Hematopoietic multipotent progenitor cell treated with erythropoietin and hydrocortisone succinate and interleukin-3 and kit ligand, for 15 days (in vitro differentiated cells): ENCODE results near the gene KICS2.
"Not testable (repeated sequence)": the region's sequence is repeated elsewhere in the genome, so short reads cannot be mapped to it uniquely, and the experiment has no call there.

Experiments
- DNase-seq: peaks from one replicate; pipeline ENCODE4 v3.0.0-alpha.2; 2015; ENCODE audit warnings: low spot score

KICS2 gene

DNA sequence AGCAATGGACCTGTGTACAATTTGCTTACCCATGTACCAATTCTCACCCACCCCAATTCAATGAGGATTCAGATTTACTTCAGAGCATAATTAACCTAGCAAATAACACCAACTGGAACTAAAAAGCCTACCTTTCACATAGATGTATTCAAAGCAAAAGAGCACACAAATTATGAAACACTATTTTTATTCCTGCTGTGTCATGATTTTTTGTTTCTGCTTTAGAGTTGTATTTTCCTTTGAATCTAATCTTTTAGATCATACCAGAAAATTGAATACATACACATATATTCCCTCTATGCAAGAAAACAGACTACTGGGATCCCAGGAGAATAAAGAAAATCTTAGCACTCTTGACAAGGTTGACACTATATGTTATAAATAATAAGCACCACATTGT is 5.9 kb downstream of the KICS2 start:
- DNase-seq: no peak

DNA sequence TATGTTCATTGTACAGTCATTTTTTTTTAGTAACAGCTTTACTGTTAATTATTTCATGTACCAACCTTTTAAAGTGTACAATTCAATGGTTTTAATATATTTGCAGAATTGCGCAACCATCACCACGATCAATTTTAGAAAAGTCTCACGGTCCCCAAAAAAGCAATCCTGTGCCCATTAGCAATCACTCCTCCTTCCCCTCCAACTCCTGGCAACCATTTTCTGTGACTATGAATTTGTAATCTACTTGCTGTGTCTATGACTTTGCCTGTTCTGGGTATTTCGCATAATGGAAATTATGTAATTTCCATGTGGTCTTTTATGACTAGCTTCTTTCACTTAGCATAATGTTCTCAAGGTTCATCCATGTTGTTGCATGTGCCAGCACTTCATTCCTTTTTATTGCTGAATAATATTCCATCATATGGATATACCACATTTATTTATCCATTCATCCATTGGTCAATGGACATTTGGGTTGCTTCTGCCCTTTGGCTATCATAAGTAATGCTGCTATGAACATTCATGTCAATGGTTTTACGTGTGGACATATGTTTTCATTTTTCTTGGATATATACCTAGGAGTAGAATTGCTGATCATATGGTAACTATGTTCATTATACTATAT is 9.9 kb downstream of the KICS2 start:
- DNase-seq: no peak

DNA sequence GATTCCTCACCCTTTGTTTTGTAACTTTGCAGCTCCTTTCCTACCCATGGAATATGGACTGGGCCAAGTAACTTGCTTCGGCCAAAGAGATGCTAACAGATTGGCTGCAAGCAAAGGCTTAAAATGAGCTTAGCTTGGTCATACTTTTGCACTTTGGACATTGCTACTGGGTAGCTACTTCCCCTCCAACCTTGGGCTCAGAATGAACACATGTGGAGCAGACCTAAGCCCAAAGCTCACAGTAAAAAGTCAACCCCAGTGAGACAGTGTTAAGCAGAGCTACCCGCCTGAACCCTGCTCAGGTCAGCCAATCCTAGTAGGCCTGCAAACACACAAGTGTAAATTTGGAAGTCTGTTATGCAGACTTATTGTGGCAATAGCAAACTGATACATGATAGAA is 14.6 kb downstream of the KICS2 start:
- no peak for DNase-seq

DNA sequence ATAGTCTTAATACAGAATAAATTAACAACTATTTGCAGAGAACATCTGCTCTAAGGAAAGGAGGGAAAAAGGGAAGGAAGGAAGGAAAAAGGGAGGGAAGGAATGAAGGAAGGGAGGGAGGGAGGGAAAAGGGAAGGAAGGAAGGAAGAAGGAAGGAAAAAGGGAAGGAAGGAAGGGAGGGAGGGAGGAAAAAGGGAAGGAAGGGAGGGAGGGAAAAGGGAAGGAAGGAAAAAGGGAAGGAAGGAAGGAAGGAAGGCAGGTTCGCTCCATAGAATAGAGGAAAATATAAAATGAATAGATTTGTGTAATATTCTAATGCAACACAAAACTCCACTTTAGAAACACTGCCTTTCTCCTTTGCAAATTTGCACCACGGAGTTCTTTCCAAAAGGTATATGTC is 16.6 kb downstream of the KICS2 start:
- no peak for DNase-seq

DNA sequence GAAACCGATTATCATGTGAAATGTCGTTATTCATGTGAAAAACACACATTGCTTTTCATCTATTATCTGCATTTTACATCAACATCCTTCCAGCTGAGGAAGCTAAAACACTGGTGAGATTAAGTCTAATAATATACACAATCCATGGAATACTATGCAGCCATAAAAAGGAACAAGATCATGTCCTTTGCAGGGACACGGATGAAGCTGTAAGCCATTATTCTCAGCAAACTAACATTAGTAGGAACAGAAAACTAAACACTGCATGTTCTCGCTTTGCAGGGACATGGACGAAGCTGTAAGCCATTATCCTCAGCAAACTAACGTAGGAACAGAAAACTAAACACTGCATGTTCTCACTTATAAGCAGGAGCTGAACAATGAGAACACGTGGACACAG is 18.3 kb downstream of the KICS2 start:
- no peak for DNase-seq

DNA sequence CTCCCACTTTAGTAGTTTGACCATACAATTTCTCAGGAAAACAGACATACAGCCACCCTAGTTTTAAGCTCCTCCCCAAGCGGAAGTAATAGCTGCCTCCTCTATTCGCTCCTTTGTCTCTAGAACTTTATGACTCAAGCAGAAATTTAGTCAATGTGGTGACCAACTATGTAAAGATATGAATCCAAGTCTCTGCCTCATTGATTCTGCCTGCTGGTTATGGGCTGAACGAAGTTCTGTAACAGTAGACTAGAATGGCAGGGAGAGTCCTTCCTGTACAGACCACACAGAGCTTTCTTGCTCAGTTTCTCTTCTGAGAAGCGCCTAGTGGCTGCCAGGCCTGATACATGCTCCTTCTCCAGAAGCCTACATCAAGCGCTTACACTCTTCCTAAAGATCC is 19.1 kb downstream of the KICS2 start:
- no peak for DNase-seq

DNA sequence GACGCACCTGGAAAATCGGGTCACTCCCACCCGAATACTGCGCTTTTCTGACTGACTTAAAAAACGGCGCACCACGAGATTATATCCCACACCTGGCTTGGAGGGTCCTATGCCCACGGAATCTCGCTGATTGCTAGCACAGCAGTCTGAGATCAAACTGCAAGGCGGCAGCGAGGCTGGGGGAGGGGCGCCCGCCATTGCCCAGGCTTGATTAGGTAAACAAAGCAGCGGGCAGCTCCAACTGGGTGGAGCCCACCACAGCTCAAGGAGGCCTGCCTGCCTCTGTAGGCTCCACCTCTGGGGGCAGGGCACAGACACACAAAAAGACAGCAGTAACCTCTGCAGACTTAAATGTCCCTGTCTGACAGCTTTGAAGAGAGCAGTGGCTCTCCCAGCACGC is 26.3 kb downstream of the KICS2 start:
- not testable (repeated sequence) for DNase-seq

DNA sequence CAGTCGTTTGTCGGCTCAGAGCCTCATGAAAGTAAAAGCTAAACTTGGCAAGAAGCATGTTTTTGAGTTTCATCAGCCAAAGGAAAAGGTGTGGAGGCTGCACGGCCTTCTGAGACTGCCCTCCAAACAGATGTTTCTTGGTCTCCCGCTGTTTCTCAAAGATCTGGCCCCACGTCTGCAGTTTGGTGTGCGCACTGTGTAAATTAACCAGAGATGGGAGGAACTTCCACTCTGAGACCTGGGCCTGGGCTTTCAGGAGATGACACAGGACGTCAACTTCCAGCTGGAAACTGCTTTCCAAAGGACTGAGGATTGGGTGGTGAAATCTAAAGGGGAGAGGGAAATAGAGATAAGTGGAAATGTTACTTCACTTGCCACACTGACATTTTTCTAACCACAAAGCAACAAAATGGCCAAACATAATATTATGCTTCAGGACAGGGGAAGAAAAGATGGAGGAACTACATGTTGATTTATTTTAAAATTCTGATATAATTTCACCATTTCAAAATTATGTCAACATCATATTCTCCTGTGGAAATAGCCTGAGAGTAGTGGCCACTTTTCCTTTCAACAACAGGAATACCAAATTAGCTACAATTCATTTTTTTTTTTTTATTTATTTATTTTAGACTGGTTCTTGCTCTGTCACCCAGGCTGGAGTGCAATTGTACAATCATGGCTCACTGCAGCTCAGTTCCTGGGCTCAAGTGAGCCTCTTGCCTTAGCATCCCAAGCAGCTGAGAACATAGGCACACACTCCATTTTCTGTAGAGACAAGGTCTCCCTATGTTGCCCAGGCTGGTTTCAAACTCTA is 27.6 kb downstream of the KICS2 start:
- no peak for DNase-seq

DNA sequence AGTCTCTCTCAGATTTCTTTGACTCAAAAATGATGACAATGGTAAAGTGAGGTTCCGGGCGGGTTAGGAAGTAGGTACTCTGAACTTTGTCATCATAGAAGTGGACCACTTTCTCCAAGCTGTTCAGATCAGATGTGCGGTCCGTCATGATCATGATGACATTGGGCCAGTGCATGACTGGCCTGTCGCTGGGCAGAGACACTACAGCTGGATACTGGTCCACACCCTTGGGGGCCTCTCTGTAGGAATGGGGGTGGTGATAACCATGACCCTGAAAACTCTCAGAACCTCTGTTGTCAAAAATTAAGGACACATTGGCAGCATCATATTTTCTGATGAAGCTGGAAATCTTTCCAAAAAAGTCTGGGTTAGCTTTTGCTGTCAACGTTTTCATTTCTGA is 28.2 kb downstream of the KICS2 start:
- DNase-seq: no peak

DNA sequence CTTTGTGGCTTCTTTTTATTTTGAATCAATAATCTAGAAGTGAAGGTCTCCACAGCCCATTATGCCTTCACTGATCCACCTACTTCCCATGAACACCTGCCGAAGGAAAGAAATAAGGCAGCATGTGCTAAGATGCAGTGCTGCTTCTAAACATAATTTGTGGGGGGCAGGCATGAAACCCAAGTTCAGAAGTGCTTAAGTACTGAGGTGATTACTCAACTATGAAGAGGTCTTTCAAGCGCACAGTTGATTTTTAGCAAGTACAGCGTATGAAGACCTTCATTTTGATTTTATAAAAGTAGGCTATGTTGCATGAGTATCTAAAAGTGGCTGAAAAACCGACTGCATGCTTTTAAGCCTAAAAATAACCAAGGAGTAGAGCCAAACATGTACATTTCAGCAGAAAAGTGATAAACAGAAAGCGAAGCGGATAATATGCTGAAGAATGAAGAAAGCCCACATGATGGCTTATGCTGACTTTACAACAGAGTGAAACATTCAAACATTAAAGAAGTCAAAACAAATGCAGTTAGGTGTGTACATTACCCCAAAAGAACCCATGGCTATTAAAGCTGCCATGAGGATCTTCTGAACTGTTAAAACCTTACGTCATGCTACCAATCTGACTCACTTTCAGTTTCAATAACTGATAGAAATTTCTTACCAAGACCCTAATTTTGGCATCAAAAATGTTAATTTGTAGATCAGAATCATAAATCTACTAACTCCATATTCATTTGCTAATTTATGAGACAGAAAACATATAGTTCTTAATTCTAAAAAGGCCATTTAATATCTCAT is 29.3 kb downstream of the KICS2 start:
- DNase-seq: no peak

DNA sequence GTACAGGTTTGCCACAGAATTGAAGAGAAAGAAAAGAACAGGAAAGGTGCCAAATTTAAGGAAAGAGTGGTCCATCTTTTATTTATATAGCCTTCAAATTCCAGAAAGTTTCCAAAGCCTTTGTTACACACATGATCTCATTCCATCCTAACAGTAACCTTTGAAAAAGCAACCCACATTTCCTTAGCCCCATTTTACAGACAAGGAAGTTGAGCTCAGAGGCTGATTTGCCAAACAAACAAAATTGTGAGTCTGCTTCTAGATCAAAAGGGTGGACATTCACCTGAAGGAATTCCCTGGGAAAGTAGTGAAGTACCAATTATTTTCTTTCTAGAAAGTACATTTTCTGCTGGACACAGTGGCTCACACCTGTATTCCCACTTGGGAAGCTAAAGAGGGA is 32.0 kb downstream of the KICS2 start:
- no peak for DNase-seq

DNA sequence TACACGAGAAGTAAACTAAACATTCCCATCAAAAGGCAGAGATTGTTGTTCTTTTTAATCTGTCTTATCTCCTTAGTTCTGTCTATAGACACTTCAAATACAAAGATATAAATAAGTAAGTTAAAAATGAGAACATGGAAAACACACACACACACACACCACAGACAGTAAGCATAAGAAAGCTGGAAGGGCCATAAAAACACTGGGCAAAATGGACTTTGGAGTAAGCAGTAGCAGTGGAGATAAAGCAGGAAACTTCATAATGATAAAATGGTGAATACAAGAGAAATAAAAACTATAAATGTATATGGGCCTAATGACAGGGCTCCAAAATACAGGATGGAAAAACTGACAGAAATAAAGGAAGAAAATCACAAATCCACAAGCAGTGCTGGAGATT is 32.6 kb downstream of the KICS2 start:
- no peak for DNase-seq

DNA sequence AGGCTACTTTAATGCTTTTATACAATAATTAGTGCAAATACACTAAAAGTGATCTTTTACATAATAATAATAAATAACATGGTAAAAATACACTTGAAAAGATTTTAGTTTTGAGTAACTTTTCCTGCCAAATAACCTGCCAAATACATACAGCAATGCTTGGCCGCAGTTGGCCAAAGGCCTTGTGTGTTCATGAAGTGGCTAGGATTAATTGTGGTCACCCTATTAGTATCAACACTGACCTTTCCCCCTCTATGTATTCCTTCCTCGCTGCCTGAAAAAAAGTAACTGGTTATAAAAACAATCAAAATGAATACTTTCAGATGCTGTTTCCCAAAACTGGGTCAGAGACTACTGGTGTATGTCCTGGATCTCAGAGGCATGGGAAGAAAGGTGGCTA is 34.3 kb downstream of the KICS2 start:
- no peak for DNase-seq

DNA sequence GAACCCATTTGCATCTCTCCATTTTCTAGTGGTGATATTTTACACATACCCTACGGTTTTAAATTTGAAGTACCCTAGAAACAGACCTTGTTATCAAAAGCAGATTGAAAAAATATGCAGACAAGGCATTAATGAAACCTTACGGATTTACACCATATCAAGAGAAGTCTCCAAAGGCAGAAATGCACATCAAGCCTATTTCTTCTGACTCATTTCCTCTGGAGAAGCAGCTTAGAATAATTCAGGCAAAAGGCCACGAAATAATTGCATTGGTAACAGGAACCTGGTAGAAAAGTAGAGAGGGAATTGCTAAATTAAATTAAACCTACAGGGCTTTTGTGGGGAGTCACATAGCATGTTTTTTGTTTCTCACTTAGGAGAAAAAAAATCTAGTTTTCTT is 34.7 kb downstream of the KICS2 start:
- DNase-seq: no peak

DNA sequence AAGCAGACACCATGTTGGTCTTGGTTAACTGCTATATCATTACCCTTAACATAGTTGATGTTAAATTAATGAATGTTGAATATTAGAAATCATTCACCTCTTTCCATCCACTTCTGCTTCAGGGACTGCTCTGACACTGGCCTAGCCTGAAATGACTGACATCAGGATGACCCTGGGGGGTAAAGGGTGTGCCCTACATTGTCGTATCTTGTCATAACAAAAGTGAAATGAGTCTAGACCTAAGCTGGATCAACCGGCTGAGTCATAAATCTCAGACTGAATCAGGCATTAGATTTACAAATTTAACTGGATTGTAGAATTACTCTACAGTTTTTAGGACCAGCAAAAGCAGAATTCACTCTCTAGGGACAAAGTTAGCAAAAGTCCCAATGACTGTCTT is 35.3 kb downstream of the KICS2 start:
- no peak for DNase-seq

DNA sequence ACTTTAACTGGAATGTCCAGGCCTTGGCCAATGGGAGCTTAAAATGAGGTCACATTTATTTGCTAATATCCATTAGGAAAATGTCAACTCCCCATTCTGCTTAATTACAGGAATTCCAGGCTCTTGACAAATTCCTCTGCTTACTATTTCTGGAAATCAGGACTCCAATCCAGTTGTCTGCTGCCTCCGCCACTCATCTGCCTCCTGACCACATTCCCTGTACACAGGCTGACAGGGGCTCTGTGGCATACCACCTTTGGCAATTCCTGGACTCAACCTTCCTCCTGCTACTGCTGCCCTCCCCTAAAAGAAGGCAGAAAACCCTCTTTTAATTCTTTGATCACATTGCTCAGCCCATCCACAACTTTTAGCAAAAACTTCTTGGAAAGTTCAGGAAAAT is 37.9 kb downstream of the KICS2 start:
- no peak for DNase-seq

DNA sequence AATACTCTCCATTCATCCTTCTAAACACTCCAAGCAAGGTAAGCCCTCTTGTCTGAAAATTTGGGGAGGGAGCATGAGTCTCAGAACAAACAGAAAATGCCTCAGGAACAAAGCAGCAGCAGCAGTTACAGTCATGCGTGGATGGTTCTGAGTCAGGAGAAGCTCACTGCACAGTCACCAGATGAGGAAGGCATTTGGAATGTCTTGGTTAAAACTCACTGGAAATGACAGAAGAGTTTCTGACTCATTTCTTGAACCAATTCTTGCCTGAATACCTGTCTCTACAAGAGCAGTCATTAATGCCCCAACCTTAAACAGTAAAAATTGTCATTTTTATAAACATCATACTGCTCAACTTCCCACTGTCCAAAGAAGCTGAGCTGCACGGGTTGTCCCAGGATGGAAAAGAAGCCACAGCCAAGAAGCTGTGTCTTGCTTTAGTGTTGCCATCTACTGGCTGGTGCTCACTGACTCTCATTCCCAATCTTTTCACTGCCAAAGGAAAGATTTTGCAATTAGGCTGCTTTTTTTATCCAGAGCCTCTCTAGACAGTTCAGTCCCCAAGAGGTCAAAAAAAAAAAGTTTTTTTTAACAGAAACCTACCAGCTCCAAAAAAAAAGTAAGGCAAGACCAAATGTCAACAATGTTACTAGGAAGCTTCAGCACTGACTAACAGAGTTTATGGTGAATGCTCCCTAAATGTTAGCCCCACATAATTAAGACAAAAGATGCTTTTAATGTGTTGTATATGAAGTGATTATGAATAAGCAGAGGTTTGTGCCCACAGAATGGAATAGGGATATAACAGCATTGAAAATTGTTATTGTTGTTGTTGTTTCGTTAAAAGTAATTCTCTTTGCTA is 40.4 kb downstream of the KICS2 start:
- DNase-seq: no peak

DNA sequence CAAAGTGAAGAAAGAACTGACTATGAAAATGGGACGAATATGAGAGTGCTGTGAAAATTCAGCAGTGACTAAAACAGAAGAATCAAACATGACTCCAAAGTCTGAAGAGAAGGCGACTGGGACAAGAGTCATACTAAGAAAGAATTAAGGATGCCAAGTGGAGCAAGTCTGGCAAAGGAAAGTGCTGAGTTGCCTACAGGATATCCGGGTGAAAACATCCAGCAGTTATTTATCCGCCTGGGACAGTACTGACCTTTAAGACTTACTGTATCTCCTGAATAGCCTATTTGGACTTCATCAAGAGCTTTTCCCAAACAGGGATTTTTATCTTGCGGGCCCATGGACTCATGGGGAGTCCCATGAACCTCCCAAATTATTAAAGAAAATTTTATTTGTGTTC is 41.1 kb downstream of the KICS2 start:
- DNase-seq: no peak

DNA sequence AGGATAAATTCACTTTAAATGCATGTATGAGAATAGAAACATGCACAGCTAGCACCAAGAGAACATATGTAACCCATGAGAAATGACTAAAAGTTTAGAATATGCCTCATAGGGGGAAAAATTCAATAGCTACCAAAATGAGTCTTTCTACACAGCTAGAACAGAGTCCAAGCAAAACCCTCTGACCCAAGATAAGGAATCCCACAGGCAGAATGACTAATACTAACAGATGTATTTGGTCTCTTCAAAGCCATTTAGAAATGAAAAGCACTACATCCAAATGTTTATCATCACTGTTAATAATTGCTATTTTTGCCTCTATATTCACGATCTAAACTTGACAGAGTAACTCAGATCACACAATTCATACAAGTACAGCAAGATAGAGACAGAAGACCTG is 44.0 kb downstream of the KICS2 start:
- DNase-seq: no peak

DNA sequence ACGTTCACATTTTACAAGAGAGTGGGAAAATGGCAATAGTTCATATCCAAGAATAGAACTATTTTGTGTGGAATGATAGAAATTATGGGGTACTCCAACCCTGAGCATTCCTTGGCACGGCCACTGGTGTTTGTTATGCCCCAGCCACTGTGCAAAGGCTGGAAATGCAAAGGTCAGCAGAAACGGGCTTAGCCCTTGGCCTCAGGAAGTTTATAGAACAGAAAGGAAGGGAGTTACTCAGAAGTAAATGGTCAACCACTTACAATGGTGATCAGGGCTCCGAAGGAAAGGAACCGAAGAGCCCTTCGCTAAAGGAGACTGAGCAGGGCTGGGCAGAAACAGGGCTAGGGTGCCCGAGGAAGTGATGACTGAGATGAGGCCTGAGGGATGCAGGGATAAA is 45.1 kb downstream of the KICS2 start:
- no peak for DNase-seq

DNA sequence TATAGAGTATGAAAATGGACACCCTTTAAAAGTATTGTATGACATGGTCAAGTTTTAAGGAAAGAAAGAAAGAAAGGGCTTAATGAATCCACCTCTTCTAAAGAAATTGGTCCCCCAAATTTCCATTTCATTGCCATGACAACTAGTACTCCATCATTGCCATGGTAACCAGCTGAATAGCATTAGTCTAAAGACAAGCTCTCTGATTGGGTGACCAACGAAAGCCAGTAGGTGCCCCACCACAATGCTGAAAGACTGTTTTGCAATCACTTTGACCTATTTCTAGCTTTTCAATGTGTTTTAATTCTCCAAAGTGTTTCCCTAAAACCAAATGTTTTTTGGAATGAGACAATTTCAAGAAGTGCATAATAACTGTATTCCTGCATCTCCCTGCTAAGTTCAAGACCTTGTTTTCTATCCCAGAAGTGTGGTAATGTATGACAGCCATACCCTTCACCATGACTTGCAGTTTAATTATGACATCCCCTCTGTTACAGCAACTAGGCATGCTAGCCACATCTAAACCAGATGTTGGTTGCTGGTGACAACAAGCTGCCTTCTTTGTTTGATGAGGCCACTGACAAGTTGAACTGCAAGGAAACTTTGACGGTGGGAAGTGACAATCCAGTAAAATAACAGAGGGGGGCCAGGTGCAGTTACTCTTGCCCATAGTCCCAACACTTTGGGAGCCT is 46.7 kb downstream of the KICS2 start:
- DNase-seq: no peak

DNA sequence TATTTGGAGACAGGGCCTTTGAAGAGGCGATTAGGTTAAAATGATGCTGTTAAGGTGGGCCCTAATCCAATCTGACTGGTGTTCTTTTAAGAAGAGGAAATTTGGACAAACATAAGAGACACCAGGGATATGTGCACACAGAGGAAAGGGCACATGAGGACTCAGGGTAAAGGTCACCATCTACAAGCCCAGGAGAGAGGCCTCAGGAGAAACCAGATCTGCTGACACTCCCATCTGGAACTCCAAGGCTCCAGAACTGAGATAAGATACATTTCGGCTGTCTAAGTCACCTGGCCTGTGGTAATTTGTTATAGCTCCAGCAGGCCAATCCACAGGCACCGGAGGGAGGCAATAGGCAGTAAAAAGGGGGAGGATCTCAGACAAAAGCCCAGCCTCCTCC is 48.6 kb downstream of the KICS2 start:
- no peak for DNase-seq
